Mesodermal cell (in vitro differentiated cells): Measurements from ENCODE around the gene GALNT2.

Experiments
- H3K27ac ChIP-seq: 2 replicates; pipeline ENCODE4 v1.7.0; 2013; ENCODE audit warnings: mild to moderate bottlenecking, low read depth, low read length, moderate library complexity; ENCODE audit not compliant: severe bottlenecking
- H3K36me3 ChIP-seq: 2 replicates; pipeline ENCODE4 v1.7.1; 2013; ENCODE audit warnings: mild to moderate bottlenecking, low read length, moderate library complexity; ENCODE audit not compliant: control insufficient read depth, insufficient read depth
- H3K4me1 ChIP-seq: one replicate; pipeline ENCODE4 v1.7.1; 2013; ENCODE audit warnings: mild to moderate bottlenecking, low read length; ENCODE audit not compliant: insufficient read depth, control insufficient read depth, poor library complexity, severe bottlenecking
- H3K4me3 ChIP-seq: 2 replicates; pipeline ENCODE4 v1.7.0; 2013; ENCODE audit warnings: low read length, control low read depth, mild to moderate bottlenecking; ENCODE audit not compliant: insufficient read depth, poor library complexity, severe bottlenecking; ENCODE audit errors: extremely low read depth
- H3K9me3 ChIP-seq: 2 replicates; pipeline ENCODE4 v1.7.1; 2013; ENCODE audit warnings: mild to moderate bottlenecking, low read length, moderate library complexity; ENCODE audit not compliant: control insufficient read depth
- WGBS, 2 experiments: methylation state at CpG; one replicate each; pipeline ENCODE4 v1.1.5; 2013; ENCODE audit warnings: missing lambda C conversion rate in 2 of 2; ENCODE audit not compliant: insufficient coverage in 2 of 2; 5-methylcytosine and 5-hydroxymethylcytosine counted together

Gene GALNT2

DNA sequence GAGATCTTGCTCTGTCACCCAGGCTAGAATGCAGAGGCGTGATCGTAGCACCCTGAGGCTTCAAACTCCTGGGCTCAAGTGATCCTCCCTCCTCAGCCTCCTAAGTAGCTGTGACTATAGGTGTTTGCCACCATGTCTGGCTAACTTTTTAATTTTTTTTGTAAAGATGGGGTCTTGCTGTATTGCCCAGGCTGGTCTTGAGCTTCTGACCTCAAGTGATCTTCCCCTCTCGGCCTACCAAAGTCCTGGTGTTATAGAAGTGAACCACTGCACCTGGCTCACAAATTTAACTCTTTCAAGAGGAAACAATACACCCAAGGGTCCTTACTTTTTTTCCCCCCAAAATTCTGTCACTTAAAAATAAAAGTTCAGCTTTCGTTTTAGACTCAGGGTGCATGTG lies 62.3 kb downstream of the GALNT2 start:
- Histone ChIP-seq H3K36me3 (no peaks in the 10 kb centered on the region), H3K4me1 (peaks cover 30% of the 10 kb centered on the region), H3K9me3 (no peaks in the 10 kb centered on the region), H3K27ac (no peak overlapping the region), H3K4me3 (no peak overlapping the region)
- WGBS, 2 experiments = 96 to 100% methylated on average over 2 to 4 of the region's 4 CpGs

DNA sequence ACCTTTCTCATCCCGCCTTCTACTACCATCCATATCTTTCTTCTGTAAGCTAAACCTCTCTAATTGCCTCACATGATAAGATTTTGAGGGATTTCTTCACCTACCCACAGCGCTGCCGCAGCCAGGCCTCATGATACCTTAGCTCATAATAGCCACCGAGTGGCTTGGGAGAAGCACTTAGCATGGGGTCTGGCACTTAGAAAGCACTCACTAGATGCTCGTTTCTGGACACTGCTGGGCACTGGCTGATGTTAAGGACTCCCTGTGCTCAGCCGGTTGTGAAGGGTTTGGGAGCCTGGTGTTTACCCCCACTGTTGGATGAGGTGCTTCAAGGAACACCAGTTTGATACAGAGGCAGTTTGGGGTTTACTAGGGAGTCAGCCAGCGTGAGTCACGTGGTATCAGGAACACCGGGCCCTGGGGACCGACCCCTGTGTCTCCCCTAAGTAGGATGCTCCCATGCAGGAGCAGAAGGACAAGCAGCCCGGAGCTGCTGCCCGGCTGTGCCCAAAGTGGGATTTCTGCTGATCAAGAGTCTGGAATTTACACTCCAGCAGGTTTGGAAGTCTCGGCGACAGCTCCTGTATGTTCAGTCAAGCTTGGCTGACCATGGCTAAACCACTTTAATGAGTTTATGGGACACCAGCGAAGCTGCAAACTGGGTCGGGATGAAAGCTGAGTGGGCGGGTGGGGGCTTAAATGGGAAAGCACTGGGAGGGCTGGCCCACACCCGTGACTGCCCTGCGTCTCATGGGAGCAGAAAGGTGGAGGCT lies 63.3 kb downstream of the GALNT2 start:
- 84 to 85% methylated on average over 15 to 16 of the region's 19 CpGs for WGBS, 2 experiments

DNA sequence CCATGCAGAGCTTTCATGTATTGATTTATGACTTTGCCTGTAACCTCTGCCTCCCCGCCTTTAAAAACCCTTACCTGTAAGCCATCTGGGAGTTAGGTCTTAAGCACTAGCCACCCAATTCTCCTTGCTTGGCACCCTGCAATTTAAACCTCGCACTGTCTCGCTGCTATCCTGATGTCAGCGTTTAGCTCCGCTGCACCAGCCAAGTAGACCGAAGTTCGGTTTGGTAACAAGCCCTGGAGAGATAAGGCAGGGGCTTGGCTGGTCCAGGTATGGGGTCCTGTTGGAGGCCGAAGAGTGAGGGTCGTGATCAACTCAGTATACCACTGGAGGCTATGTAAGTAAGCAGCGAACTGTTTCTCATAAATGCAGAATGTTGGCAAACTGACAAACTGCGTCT lies 64.4 kb downstream of the GALNT2 start:
- Histone ChIP-seq H3K9me3 (no peaks in the 10 kb centered on the region), H3K4me3 (no peak overlapping the region), H3K36me3 (peaks cover 3% of the 10 kb centered on the region), H3K4me1 (peaks cover 14% of the 10 kb centered on the region), H3K27ac (no peak overlapping the region)
- WGBS, 2 experiments = 94 to 95% methylated on average over 9 to 11 of the region's 11 CpGs

More for the DNA sequence above, 63.3 kb downstream of the GALNT2 start:
- Histone ChIP-seq H3K36me3 (peaks cover 3% of the 10 kb centered on the region), H3K9me3 (no peaks in the 10 kb centered on the region), H3K4me1 (peaks cover 25% of the 10 kb centered on the region), H3K4me3 (no peak overlapping the region), H3K27ac (peak overlapping the region; percentile 5)

DNA sequence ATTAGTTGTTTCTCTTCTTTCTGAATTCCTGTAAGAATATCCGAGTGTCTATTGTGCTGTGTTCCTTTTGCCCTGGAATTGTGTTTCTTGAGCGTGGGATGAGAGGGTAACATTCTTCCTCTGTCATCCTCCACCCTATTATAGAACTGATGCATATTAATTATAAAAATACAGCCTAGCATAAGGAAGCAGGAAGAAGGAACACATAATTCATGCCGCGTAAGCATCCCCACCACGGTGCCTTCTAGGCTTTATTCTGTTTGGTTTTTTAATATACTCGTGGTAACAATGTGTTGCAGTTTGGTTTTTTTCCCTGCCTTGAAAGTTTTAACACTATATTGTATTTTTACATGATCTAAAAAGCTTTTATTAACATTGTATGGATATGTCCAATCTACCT lies 65.7 kb downstream of the GALNT2 start:
- H3K4me1 ChIP-seq = peaks cover 4% of the 10 kb centered on the region
- no peak overlapping the region for H3K4me3 ChIP-seq
- WGBS, 2 experiments = no CpG with 5 or more reads among the region's 6 CpGs
- H3K9me3 ChIP-seq = no peaks in the 10 kb centered on the region
- H3K27ac ChIP-seq = no peak overlapping the region
- H3K36me3 ChIP-seq = peaks cover 3% of the 10 kb centered on the region

DNA sequence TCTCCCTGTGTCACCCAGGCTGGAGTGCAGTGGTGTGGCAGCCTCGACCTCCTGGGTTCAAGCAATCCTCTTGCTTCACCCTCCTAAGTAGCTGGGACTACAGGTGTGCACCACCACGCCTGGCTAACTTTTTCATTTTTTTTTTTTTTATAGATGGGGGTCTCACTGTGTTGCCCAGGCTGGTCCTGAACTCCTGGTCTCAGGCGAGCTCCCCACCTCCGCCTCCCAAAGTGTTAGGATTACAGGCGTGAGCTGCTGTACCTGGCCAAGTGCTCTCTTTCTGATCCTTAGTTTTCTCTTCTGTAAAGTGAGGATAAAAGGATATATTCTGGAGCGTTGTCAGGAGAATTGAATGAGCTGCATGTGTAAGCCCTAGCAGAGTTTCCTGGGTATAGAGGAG lies 68.7 kb downstream of the GALNT2 start:
- no peaks in the 10 kb centered on the region for H3K9me3 ChIP-seq
- peak overlapping the region; percentile 10 for H3K27ac ChIP-seq
- H3K4me3 ChIP-seq = no peak overlapping the region
- 80 to 87% methylated on average over 3 of the region's 6 CpGs for WGBS, 2 experiments
- peaks cover 10% of the 10 kb centered on the region for H3K4me1 ChIP-seq
- peaks cover 7% of the 10 kb centered on the region for H3K36me3 ChIP-seq

DNA sequence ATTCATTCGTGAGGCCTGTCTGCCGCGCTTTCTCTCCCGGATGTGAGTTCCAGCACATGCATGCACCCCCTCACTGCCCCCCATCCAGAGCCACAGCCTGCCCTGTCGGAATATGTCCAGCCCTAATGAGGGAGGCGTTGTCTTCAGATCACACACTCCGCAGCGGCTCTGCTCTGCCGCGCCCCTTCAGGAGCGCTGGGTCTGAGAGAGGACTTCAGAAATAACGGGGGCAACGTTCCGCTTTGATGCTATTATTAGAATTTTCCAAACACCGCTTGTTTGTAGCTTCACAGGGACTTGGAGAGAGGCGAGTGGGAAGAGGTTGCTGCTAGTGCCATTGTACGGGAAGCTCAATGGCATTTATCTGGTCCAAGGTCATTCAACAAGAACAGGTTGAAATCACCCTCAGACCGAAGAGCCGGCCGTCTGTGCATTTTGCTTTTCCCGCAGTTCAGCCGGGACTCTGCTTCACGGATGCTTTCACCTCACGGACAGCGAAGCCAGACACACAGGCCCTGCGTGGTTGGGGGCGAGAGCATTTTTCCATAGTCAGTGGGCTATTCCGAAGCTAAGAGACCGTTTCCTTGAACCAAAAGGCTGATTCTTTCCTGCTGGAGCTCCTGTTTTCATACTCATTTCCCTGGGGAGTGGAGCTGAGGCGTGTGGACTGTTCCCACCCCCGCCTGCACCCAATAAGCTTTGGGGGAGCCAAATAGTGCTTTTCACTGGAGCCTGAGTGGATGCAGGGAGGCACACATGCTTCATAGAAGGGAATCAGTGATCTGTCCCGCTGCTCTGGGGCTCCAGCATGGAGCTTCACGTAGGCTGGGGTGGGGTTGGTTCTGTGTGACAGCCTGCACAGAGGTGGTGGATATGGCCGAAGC lies 69.7 kb downstream of the GALNT2 start:
- WGBS, 2 experiments = 89 to 92% methylated on average over 31 of the region's 34 CpGs

DNA sequence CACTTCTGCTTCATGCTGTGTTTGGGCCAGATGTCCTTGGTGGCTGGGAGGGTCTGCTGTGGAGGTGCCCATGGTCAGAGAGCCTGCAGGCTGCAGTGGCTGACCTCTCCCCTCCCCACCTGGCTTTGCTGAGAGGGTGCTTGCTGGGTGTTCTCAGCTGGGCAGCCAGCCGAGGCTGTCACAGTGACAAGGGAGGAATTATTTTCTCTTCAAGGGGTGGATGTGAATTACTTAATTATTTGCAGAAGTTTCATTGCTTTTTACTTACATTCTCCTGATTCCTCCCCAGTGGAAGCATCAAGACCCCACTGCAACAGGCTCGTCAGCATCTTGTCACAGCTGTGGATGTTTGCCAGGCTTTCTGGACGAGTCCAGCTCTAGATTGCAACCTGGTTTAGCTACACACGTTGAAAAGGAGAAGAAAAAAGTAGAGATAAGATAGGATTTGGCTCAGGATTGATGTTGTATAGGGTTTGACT lies 70.3 kb downstream of the GALNT2 start:
- no peak overlapping the region for H3K4me3 ChIP-seq
- no peak overlapping the region for H3K27ac ChIP-seq
- WGBS, 2 experiments = 83 to 86% methylated on average over 1 to 3 of the region's 4 CpGs

More for the DNA sequence above, 69.7 kb downstream of the GALNT2 start:
- Histone ChIP-seq H3K9me3 (no peaks in the 10 kb centered on the region), H3K4me3 (no peak overlapping the region), H3K27ac (no peak overlapping the region), H3K36me3 (peaks cover 7% of the 10 kb centered on the region), H3K4me1 (peaks cover 10% of the 10 kb centered on the region)

DNA sequence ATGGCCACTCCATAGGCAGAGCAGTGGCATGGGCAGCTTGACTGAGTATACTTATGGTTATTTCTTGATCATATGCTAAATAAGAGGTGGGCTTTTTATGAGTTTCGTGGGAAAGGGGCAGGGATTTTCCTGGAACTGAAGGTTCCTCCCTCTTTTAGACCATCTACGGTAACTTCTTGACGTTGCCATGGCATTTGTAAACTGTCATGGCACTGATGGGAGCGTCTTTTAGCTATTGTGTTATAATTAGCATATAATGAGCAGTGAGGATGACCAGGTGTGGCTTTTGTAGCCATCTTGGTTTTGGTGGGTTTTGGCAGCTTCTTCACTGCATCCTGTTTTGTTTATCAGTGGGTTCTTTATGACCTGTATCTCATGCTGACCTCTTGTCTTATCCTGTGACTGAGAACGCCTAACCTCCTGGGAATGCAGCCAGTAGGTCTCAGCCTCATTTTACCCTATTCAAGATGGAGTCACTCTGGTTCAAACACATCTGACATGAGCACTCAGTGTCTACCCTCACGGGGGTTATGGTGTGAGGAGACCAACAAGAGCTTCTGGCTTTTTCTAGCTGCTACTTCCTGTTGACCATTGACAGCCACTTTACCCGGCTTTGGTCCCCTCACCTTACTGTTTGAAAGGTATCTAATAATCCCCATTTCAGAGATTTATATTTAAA lies 71.7 kb downstream of the GALNT2 start:
- Histone ChIP-seq H3K9me3 (no peaks in the 10 kb centered on the region), H3K27ac (no peak overlapping the region), H3K36me3 (peaks cover 7% of the 10 kb centered on the region), H3K4me1 (peaks cover 19% of the 10 kb centered on the region), H3K4me3 (no peak overlapping the region)
- 94 to 100% methylated on average over 3 of the region's 7 CpGs for WGBS, 2 experiments

More for the DNA sequence above, 70.3 kb downstream of the GALNT2 start:
- Histone ChIP-seq H3K9me3 (no peaks in the 10 kb centered on the region), H3K4me1 (peaks cover 12% of the 10 kb centered on the region), H3K36me3 (peaks cover 7% of the 10 kb centered on the region)

DNA sequence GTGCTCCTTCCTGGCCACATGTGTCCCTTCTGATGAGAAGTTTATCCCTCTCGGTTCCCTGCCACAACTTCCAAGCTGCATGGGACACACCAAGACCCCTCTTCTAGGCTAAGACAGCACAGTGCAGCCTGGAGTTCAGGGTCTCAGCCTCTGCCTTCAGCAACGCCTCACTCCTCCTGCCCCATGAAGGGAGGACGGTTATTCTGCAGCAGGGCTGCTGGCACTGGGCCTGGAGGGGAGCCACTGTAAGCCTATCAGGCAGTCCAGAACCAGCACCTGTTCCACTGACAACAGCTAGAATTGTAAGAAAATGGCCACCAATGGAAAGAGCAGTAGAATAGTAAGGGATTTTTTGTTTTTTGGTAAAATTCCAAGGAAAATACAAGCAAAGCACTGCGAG lies 72.3 kb downstream of the GALNT2 start:
- H3K4me3 ChIP-seq = no peak overlapping the region
- H3K36me3 ChIP-seq = peaks cover 7% of the 10 kb centered on the region
- 92 to 98% methylated on average over 4 of the region's 4 CpGs for WGBS, 2 experiments
- no peaks in the 10 kb centered on the region for H3K9me3 ChIP-seq
- peaks cover 19% of the 10 kb centered on the region for H3K4me1 ChIP-seq
- H3K27ac ChIP-seq = no peak overlapping the region

DNA sequence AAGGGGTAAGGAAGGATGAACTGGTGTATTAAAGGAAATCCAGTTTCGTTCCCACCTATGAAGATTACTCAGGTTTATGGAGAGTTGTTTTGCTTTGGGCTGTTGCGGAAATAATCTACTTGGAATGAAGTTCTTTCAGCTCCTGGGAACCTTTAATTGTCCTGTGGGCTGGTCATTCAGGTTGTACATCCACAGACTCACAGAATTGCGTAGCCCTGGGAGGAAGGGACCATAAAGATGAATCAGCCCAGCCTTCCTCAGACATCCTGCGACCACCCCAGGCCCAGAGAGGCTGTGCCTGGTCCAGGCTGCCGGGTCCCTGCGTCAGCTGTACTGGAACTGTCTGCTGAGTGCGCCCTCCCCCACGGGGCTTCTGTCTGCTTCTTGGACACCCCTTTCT lies 72.7 kb downstream of the GALNT2 start:
- 90 to 94% methylated on average over 7 to 8 of the region's 8 CpGs for WGBS, 2 experiments
- Histone ChIP-seq H3K27ac (no peak overlapping the region), H3K9me3 (no peaks in the 10 kb centered on the region), H3K4me3 (no peak overlapping the region), H3K36me3 (peaks cover 4% of the 10 kb centered on the region), H3K4me1 (peaks cover 19% of the 10 kb centered on the region)
